Osteocyte (in vitro differentiated cells): Measurements from ENCODE around the gene EIF5A. TPM values are rescaled to one million over a fixed set of nuclear protein-coding genes. Genes with fewer than 3 reads are reported as not detected.
A peak's percentile ranks its signal among the peaks of the same experiment; 100 is the strongest.

Experiments
- DNase-seq: peaks from one replicate; pipeline ENCODE4 v3.0.0; 2021; ENCODE audit warnings: mixed read lengths; ENCODE audit not compliant: unreplicated experiment; ENCODE audit errors: extremely low spot score
- H3K27ac Mint-ChIP-seq: one replicate; pipeline ENCODE4 v1.8.0; 2021; ENCODE audit warnings: mild to moderate bottlenecking, mixed read lengths; ENCODE audit not compliant: unreplicated experiment
- H3K27me3 Mint-ChIP-seq: one replicate; pipeline ENCODE4 v1.8.0; 2021; ENCODE audit warnings: mixed read lengths; ENCODE audit not compliant: unreplicated experiment
- H3K36me3 Mint-ChIP-seq: one replicate; pipeline ENCODE4 v1.8.0; 2021; ENCODE audit warnings: mixed read lengths; ENCODE audit not compliant: unreplicated experiment
- H3K4me1 Mint-ChIP-seq: one replicate; pipeline ENCODE4 v1.8.0; 2021; ENCODE audit warnings: mixed read lengths; ENCODE audit not compliant: unreplicated experiment
- H3K4me3 Mint-ChIP-seq: one replicate; pipeline ENCODE4 v1.8.0; 2021; ENCODE audit warnings: mild to moderate bottlenecking, moderate library complexity, mixed read lengths; ENCODE audit not compliant: unreplicated experiment
- H3K9me3 Mint-ChIP-seq: one replicate; pipeline ENCODE4 v1.8.0; 2021; ENCODE audit warnings: mixed read lengths; ENCODE audit not compliant: unreplicated experiment
- CTCF ChIP-seq: fragments of 200-600 bp; sonication (generic); IDR thresholded peaks from 2 replicates; pipeline ENCODE4 v1.5.0; 2021; ENCODE audit warnings: antibody characterized with exemption, mild to moderate bottlenecking, moderate library complexity
- total RNA-seq: library from RNA; stranded (reverse); gene quantifications from 2 replicates; pipeline ENCODE4 v1.2.1, GENCODE V29; 2021

The EIF5A gene
- total RNA-seq, 1 donor from 2014 or later = 352 TPM

GRCh38 chr17:7351665-7352502 is 44.5 kb downstream of the EIF5A start, which contains the start of gene KCTD11:
TSS of gene KCTD11 (plus strand) at chr17:7352162.
- H3K9me3 Mint-ChIP-seq = no peaks in the 10 kb centered on the region
- H3K27me3 Mint-ChIP-seq = no peaks in the 10 kb centered on the region
- peak within 1 kb of the TSS; percentile 96 for H3K27ac Mint-ChIP-seq
- peak within 1 kb of the TSS; percentile 92 for H3K4me3 Mint-ChIP-seq
- TF ChIP-seq CTCF = peak; percentile 67
- H3K4me1 Mint-ChIP-seq = peaks cover 51% of the 10 kb centered on the region
- DNase-seq = peak; percentile 95
- no peaks in the 10 kb centered on the region for H3K36me3 Mint-ChIP-seq

GRCh38 chr17:7352503-7352889 is 45.1 kb downstream of the EIF5A start:
- peaks cover 51% of the 10 kb centered on the region for H3K4me1 Mint-ChIP-seq
- no peak for DNase-seq
- no peaks in the 10 kb centered on the region for H3K27me3 Mint-ChIP-seq
- peak overlapping the region; percentile 75 for H3K4me3 Mint-ChIP-seq
- H3K9me3 Mint-ChIP-seq = no peaks in the 10 kb centered on the region
- H3K27ac Mint-ChIP-seq = peak overlapping the region; percentile 81
- no peak for TF ChIP-seq CTCF
- no peaks in the 10 kb centered on the region for H3K36me3 Mint-ChIP-seq

- Mint-ChIP-seq H3K4me3 (peak overlapping the region; percentile 75), H3K4me1 (peaks cover 49% of the 10 kb centered on the region), H3K27ac (peak overlapping the region; percentile 81), H3K9me3 (no peaks in the 10 kb centered on the region), H3K36me3 (no peaks in the 10 kb centered on the region), H3K27me3 (no peaks in the 10 kb centered on the region)
- TF ChIP-seq CTCF = no peak
- DNase-seq = no peak
These were observed 45.6 kb downstream of the EIF5A start for GRCh38 chr17:7352910-7353635.

GRCh38 chr17:7354262-7354843 is 46.9 kb downstream of the EIF5A start:
- no peak for TF ChIP-seq CTCF
- H3K9me3 Mint-ChIP-seq = no peaks in the 10 kb centered on the region
- DNase-seq = no peak
- H3K36me3 Mint-ChIP-seq = no peaks in the 10 kb centered on the region
- H3K4me1 Mint-ChIP-seq = peaks cover 44% of the 10 kb centered on the region
- H3K27me3 Mint-ChIP-seq = no peaks in the 10 kb centered on the region
- H3K27ac Mint-ChIP-seq = peak overlapping the region; percentile 43
- no peak overlapping the region for H3K4me3 Mint-ChIP-seq

GRCh38 chr17:7355053-7355452 is 47.6 kb downstream of the EIF5A start, which contains the start of gene TMEM95:
TSS of gene TMEM95 (plus strand) at chr17:7355156. CDS start at chr17:7355205, 49 bp downstream.
- H3K36me3 Mint-ChIP-seq = no peaks in the 10 kb centered on the region
- H3K27ac Mint-ChIP-seq = peak within 1 kb of the TSS; percentile 43
- no peak for TF ChIP-seq CTCF
- no peaks in the 10 kb centered on the region for H3K27me3 Mint-ChIP-seq
- H3K4me3 Mint-ChIP-seq = no peak within 1 kb of the TSS
- no peak for DNase-seq
- H3K4me1 Mint-ChIP-seq = peaks cover 38% of the 10 kb centered on the region
- H3K9me3 Mint-ChIP-seq = no peaks in the 10 kb centered on the region
